Measurements from ENCODE around the gene TMEM179B. TPM values are rescaled to one million over a fixed set of nuclear protein-coding genes. Genes with fewer than 3 reads are reported as not detected.
A peak's percentile ranks its signal among the peaks of the same experiment; 100 is the strongest.

TMEM179B gene
- total and polyA plus RNA-seq, 10 donors, result 39.0 to 80.8 (median 51.5) TPM

- intact Hi-C loops (cut with DNase I; ENCODE audit: low total_unique reads), result no loop called here
- TF ChIP-seq CTCF (IDR thresholded peaks at IDR 0.05 in 8 of 11, conservative IDR thresholded peaks at IDR 0.05 in 3 of 11) (no peak), POLR2A (IDR thresholded peaks at IDR 0.05) (no peak), POLR2AphosphoS5 (IDR thresholded peaks at IDR 0.05) (no peak)
- Histone ChIP-seq H3K4me1 (peaks cover 7 to 64% (median 28%) of the 10 kb centered on the region in 6 donors), H3K36me3 (peaks cover 0 to 40% (median 10%) of the 10 kb centered on the region in 6 donors), H3K9me3 (no peaks in the 10 kb centered on the region), H3K27me3 (replicated peaks in 1 of 7) (no peaks in the 10 kb centered on the region), H3K4me3 (peak overlapping the region; percentile 58 to 80 (median 65)), H3K27ac (peak overlapping the region; percentile 91 to 98 (median 96))
- DNase-seq, result peak; percentile 82
- WGBS, 5 donors, result 73 to 81% (median 77%) methylated on average over 15 of the region's 15 CpGs
These were observed 34.0 kb upstream of the TMEM179B start for GRCh38 chr11:62752994-62753735.

- no peaks in the 10 kb centered on the region for H3K27me3 ChIP-seq (replicated peaks in 1 of 7)
- TF ChIP-seq CTCF (IDR thresholded peaks at IDR 0.05 in 8 of 11, conservative IDR thresholded peaks at IDR 0.05 in 3 of 11) (peak in 6 of 11 experiments; percentile 30 to 73 (median 40)), POLR2AphosphoS5 (IDR thresholded peaks at IDR 0.05) (peak; percentile 88 to 96 (median 93)), POLR2A (IDR thresholded peaks at IDR 0.05) (peak; percentile 38 to 63 (median 38))
- intact Hi-C loops (cut with DNase I; ENCODE audit: low total_unique reads), result no loop called here
- H3K4me1 ChIP-seq, result peaks cover 7 to 56% (median 28%) of the 10 kb centered on the region in 6 donors
- H3K36me3 ChIP-seq, result peaks cover 0 to 32% (median 10%) of the 10 kb centered on the region in 6 donors
- DNase-seq, result peak; percentile 97
- no peaks in the 10 kb centered on the region for H3K9me3 ChIP-seq
- peak within 1 kb of the TSS; percentile 91 to 98 (median 96) for H3K27ac ChIP-seq
- peak within 1 kb of the TSS; percentile 58 to 80 (median 65) for H3K4me3 ChIP-seq
- 0 to 2% (median 1%) methylated on average over 47 of the region's 47 CpGs for whole genome bisulfite sequencing, 5 donors
These were observed 33.2 kb upstream of the TMEM179B start, which contains the start of gene ZBTB3 for GRCh38 chr11:62753736-62754603. Gene ZBTB3 (minus strand): TSS chr11:62754160. CDS start chr11:62753664, 496 bp downstream.

- TF ChIP-seq POLR2A (IDR thresholded peaks at IDR 0.05) (no peak), POLR2AphosphoS5 (IDR thresholded peaks at IDR 0.05) (no peak), CTCF (IDR thresholded peaks at IDR 0.05 in 8 of 11, conservative IDR thresholded peaks at IDR 0.05 in 3 of 11) (no peak)
- peak overlapping the region in 1 of 8 donors; percentile 80 for H3K4me3 ChIP-seq
- peaks cover 7 to 44% (median 28%) of the 10 kb centered on the region in 6 donors for H3K4me1 ChIP-seq
- H3K27ac ChIP-seq, result no peak overlapping the region
- DNase-seq, result peak; percentile 64
- peaks cover 0 to 22% (median 7%) of the 10 kb centered on the region in 6 donors for H3K36me3 ChIP-seq
- no peaks in the 10 kb centered on the region for H3K27me3 ChIP-seq (replicated peaks in 1 of 7)
- intact Hi-C loops (cut with DNase I; ENCODE audit: low total_unique reads), result no loop called here
- H3K9me3 ChIP-seq, result no peaks in the 10 kb centered on the region
- 87 to 91% (median 90%) methylated on average over 10 of the region's 10 CpGs for WGBS, 5 donors
These were observed 32.1 kb upstream of the TMEM179B start for GRCh38 chr11:62755086-62755615.
